Measurements from ENCODE around the gene VAPA. TPM values are rescaled to one million over a fixed set of nuclear protein-coding genes. Genes with fewer than 3 reads are reported as not detected.
A peak's percentile ranks its signal among the peaks of the same experiment; 100 is the strongest.

Gene VAPA, protein sequence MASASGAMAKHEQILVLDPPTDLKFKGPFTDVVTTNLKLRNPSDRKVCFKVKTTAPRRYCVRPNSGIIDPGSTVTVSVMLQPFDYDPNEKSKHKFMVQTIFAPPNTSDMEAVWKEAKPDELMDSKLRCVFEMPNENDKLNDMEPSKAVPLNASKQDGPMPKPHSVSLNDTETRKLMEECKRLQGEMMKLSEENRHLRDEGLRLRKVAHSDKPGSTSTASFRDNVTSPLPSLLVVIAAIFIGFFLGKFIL
- polyA plus RNA-seq (ENCODE audit: insufficient read length), result 242 TPM

DNA sequence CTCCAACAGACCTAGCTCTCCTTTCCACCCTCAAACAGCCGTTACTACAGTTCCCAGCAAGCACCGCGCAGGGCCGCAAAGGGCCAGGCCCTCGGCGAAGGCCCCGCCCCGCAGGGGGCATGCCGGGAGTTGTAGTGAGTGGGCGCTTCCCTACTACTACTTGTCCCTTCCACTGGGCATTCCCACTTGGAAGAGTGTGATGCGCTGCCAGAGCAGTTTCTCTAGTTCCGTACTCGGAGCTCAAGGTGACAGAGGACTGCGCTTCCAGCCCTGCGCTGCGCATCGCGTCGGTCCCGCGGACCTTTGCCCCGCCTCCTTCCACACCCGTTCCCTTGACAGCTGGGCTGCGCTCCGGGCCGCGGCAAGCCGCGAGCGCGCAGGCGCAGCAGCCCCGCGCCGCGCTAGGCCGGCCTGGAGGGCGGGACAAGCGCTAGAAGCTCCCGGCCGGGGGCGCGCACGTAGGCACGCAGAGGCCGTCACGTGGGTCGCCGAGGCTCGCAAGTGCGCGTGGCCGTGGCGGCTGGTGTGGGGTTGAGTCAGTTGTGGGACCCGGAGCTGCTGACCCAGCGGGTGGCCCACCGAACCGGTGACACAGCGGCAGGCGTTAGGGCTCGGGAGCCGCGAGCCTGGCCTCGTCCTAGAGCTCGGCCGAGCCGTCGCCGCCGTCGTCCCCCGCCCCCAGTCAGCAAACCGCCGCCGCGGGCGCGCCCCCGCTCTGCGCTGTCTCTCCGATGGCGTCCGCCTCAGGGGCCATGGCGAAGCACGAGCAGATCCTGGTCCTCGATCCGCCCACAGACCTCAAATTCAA lies at the start of gene VAPA:
TSS of gene VAPA (plus strand) at position 491 of the 808 bp plus-strand sequence. CDS start at position 732, 241 bp downstream.
- peak; percentile 99 for DNase-seq

DNA sequence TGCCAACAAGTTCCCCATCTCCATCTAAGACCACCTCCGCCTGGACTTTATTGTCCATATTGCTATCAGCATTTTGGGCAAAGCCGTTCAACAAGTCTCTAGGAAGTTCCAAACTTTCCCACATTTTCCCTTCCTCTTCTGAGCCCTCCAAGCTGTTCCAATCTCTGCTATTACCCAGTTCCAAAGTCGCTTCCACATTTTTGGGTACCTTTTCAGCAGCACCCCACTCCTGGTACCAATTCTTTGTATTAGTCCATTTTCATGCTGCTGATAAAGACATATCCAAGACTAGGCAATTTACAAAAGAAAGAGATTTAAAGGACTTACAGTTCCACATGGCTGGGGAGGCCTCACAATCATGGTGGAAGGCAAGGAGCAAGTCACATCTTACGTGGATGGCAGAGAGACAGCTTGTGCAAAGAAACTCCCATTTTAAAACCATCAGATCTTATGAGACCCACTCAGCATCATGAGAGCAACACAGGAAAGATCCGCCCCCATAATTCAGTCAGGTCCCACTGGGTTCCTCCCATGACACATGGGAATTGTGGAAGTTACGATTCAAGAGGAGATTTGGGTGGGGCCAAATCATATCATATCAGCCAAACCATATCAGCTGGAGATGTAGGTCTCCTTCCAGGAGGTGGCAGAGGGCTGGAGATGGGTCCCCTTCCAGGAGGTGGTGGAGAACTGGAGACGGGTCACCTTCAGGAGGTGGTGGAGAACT lies 47.9 kb upstream of the VAPA start:
- no peak for DNase-seq

DNA sequence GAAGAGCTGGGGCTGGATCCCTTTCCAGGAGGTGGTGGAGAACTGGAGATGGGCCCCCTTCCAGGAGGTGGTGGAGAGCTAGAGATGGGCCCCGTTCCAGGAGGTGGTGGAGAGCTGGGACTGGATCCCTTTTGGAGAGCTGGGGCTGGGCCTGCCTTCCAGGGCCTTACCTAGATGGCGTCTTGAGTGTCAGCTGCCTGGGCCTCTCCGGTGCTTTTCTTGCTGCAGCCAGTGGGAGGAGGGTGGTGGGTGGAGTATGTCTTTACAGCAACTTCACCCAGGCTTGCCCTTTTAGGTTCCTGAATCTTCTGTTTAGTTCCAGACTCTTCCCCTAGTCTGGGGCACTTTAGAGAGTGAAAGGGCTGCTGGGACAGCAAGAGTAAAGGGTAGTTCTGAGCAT lies 47.2 kb upstream of the VAPA start:
- DNase-seq, result no peak

DNA sequence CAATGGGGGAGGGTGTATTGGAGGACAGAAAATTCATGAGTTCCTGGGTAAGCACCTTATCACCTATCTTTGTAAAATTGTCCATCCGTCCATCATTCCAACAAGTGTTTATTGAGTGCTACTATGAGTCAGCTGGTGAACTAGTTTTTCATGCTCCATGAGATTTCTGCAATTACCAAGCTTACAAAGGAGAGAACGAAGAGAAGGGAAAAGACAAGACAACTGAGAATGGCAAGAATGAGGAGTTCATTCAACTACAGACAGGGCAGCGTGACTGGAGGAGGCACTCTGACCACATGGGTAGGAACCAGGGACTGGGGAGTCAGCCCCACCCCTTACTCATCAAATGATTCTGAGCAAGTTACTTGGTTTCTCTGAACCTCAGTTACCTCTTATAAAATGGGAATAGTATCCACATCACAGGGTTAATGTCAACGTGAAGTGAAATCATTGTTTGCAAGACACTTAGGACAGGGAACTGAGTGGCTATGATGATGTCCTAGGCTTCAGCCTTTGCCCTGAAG lies 46.7 kb upstream of the VAPA start:
- DNase-seq, result no peak

DNA sequence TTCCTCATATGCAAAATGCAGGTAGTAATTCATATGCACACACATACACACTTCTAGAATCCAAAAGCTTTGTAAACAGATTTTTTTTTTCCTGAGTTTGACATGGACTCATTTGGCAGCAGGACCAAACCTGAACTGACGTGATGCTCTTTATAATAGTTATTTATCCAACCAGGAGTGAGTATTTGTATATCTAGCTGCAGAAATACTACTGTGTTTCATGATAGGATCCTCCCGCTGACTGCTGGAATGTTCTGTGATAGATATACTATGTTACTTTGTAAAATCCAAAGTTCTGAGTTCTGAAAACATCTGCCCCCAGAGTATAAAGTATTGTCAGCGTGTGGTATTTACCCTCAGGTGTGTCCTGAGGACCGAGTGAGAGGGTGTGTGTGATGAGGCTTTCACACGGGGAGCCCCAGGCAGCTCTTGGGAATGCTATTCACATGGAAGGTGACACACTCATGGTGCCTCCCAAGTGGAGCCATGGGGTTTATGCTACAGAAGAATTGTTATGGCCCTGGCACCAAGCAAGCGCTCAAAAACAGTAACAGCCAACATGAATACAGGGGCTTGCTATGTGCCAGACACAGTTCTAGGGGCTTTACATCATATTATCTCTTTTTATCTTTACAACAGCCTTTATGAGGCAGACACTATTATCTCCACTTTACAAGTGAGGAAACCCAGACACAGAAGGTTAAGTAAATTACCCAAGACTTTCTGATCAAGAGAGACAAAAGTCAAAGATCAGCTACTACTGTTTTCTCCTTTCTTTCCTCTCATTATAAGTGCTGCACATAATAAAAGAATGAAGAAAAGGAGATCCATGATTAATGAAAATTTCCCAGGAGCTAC lies 44.7 kb upstream of the VAPA start:
- DNase-seq, result no peak

DNA sequence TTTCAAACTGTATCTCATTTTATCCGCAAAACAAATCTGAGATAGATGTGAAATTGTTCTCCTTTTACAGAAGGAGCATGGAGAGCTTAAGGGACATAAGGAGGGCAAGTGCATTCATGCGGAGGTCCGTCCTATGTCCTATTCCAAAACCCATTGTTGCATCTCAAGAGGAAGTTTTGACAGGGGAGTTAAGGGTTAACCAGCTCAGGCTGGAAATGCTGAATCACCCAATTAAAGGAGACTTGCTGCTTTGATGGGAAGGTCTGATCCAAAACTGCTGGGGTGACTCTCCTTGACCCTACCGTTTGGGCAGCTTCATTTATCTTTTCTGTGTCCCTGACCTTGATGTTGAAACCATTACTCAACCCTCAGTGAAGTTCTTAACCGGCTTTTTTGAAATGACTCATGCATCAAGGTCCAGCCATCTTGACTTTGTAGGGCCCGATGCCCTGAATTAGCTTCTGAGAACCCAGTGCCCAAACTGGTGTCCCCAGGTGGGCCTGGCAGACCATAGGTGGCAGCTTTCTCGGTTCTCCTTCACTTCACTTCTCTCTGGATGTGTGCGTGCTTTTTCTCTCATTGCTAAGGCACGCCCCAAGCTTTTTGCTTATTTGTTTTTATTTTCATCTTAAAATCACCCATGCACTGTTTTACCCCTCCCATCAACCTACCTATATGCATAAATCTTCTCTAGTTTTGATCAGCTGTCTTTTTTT lies 43.9 kb upstream of the VAPA start:
- no peak for DNase-seq

DNA sequence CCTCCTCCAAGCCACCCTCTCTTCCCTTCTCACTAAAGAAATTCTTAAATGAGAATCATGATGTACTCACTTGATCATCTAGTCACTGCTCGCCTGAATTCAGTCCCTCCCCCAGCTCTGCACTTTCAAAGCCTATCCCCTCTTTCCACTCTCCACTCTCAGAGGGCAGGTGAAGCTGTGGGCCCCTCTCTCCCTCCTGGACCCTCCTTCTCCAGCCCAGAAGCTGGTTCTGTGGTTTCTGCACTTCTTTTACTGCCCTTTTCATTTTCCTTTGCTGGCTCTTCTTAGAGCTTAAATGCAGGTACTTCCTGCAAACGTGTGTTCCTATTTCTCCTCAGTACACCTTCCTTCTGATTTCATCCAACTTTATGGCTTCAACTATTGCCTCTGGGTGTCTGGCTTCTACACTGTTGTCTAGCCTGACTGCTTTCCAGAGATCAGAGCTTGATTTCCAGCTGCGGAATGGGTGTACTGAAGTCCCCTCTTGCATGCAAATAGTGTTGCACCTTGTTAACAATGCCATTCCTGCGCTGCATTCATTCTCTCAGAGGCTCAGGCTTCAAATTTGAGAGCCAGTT lies 43.3 kb upstream of the VAPA start:
- DNase-seq, result no peak

DNA sequence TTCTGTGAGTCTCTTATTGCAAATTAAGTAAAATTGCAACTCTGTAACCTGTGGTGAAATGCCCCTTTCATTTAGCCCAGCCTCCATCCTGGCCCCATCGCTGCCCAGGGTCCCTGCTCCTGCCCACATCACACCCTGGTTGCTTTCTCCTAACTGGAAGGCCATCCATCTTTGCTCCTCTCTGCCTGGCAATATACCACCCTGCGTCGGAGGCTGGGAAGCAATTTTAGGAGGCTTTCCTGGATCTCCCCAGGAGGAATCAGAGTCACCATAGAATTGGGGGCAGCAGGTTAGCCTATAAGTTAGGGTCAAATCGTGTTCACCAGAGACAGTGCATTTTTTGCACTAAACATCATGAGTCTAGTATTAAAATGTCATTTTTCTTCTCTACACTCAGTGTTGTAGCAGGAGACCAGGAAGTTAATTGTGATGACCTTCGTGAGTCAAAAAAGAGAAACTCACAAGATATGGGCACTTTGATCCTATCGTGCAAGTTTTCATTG lies 42.5 kb upstream of the VAPA start:
- no peak for DNase-seq

DNA sequence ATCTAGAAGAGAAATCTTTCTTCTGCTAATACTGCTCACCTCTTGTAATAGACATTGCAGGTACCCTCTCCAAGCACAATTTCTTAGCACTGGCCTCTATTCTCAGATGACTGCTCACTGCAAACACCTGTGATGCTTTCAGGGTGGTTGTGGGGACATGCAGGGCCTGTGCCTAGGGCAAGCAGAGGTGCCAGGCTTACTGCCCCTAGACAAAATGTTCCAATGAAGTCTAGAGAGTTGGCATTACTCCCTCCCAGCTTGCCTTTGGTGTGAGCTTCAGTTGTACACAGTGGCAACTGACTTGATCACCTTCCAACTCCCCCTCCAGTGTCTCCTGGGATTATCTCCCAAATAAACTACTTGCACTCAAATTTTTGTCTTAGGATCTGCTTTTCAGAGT lies 41.0 kb upstream of the VAPA start:
- DNase-seq, result no peak

DNA sequence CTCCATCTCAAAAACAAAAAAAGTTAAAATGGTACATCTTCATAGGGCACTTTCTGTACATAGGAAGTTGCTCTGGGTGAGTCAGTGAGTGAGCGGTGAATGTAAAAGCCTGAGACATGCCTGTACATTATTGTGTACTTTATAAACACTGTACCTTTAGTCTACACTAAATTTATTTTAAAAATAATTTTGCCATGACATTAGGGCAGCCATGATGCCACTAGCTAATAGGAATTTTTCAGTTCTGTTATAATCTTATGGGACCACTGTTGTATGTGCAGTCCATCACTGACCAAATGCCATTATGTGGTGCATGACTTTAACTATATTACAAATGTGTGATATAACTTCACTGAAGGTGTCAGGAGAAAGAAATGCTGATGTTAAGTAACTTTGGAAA lies 39.1 kb upstream of the VAPA start:
- no peak for DNase-seq

DNA sequence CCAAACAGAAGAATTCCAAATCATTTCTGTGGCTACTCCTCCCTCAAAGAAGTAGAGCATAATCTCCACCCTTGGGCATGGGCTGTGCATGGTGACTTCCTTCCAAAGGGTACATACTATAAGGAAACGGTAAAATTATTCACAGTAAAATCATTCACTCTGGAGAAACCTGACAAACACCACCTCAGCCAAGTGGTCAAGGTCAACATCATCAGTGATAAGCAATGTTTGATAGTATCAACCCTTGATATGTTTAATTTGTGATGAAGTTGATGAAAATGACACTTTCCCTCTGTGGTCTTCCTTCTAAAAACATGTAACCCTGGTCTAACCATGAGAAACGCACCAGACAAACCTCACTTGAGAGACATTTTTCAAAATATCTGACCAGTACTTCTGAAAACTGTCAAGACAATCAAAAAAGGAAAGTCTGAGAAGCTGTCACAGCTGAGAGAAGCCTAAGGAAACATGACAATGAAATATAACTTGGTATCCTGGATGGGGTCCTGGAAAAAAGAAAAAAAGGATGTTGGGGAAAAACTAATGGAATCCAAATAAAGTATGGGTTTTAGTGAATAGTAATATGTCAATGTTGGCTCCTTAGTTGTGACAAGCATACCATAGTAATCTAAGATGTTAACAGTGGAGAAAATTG lies 37.5 kb upstream of the VAPA start:
- DNase-seq, result no peak

DNA sequence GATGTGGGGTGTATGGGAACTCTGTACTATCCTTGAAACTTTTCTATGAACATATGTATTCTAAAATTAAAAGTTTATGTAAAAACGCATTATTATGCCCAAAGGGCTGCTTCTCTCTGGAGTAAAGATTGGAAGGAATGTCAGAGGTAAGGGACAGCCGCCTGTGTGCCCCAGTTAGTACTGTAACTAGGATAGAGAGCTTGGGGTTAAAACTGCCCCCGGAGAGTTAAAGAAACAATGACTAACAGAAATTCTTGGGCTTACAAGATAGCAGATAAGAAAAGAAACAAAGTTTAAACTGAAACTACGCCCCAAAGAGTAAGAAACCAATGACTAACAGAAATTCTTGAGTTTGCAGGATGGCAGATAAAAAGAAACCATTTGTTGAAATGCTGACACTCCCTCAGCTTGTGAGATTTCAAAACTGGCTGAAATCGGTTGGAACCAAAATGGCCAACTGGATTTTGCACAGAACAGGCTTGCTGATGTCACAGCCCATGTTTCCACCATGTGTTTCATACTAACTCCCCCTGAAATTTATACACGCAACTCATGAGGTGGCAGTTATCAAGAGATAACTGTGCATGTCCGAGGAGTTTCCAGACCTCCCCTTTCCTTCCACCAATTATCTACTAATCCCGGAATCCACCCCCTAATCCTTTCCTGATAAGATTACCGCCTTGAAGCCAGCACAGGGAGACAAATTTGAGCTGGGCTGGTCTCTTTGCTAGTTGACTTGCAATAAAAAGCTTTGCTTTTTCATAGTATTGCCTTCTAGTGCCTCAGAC lies 36.8 kb upstream of the VAPA start:
- DNase-seq, result peak; percentile 17

DNA sequence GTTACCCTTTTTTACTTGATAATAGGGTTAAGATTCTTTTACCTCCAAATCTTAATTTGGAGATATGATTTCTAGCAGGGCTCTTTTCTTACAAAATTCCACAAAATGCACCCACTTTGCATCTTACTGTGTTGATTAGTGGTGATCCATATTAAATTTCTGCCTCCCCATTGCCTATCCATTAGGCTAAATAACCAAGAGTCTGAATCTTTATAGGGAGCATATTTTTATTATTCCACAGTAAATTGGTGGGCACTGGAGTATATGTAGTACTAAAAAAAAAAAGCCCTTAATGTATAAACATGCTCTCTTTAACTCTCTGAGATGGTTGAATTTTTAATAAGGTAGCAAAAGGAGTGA lies 36.2 kb upstream of the VAPA start:
- no peak for DNase-seq

DNA sequence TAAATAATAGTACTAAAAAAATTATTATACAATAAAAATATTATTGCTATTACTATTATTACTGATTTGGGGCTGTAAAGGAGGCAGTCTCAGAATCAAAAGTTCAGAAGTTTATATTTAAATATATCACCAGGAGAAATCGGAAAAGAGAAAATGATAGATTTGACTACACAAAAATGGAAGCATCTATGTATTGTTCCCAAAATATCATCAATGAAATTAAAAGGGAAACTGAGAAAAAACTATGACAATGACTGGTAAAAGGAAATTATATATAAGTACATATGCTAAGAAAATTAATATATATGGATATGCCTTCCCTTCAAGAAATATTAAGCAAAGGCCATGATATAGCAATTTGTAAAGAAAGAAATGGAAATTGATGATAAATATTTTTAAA lies 35.7 kb upstream of the VAPA start:
- DNase-seq, result no peak

DNA sequence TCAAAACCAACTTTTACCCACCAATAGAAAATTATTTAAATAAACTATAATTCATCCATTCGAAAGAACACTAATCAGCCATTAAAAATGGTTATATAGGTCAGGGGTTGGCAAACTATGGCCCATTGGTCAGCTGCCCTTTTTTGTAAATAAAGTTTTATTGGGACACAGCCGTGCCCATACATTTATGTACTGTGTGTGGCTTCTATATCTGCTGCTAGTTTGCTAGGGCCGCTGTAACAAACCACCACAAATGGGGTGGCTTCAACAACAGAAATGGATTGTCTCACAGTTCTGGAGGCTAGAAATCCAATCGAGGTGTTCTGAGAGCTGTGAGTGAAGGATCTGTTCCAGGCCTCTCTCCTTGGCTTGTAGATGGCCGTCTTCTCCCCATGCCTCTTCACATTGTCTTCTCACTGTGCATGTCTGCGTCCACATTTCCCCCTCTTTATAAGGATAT lies 35.0 kb upstream of the VAPA start:
- no peak for DNase-seq

DNA sequence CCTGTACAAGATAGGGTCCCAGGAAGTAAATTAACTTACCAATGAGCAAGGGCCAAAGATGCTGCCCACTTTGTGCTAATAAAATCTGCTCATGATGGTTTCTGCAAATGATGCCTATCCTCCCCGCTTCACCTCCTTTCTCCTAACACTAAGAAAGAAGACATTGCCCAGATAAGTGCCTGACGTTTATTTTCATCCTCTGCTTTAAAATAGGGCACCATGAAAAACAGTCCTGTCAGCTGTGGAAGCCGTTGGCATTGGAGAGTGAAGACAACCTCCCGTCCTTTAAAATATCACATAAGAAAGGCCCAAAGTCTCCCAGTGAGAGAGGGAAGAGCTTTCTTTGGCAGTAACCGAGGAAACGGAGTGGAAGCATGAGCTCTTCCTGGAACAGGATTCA lies 29.7 kb upstream of the VAPA start:
- no peak for DNase-seq

DNA sequence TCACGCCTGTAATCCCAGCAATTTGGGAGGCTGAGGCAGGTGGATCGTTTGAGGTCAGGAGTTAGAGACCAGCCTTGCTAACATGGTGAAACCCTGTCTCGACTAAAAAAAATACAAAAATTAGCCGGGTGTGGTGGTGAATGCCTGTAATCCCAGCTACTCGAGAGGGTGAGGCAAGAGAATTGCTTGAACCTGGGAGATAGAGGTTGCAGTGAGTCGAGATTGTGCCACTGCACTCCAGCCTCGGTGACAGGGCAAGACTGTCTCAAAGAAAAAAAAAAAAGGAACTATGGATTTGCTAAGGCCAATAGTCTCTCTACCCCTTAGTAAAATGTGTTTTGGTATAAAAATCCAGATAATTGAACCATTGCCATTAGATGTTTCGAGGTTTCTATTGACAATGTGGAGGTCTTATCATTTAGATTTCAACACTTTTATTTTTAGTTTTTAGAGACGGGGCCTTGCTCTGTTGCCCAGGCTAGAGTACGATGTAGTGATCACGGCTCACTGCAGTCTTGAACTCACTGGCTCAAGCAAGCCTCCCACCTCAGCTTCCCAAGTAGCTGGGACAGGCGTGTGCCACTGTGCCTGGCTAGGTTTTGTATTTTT lies 29.2 kb upstream of the VAPA start:
- no peak for DNase-seq

DNA sequence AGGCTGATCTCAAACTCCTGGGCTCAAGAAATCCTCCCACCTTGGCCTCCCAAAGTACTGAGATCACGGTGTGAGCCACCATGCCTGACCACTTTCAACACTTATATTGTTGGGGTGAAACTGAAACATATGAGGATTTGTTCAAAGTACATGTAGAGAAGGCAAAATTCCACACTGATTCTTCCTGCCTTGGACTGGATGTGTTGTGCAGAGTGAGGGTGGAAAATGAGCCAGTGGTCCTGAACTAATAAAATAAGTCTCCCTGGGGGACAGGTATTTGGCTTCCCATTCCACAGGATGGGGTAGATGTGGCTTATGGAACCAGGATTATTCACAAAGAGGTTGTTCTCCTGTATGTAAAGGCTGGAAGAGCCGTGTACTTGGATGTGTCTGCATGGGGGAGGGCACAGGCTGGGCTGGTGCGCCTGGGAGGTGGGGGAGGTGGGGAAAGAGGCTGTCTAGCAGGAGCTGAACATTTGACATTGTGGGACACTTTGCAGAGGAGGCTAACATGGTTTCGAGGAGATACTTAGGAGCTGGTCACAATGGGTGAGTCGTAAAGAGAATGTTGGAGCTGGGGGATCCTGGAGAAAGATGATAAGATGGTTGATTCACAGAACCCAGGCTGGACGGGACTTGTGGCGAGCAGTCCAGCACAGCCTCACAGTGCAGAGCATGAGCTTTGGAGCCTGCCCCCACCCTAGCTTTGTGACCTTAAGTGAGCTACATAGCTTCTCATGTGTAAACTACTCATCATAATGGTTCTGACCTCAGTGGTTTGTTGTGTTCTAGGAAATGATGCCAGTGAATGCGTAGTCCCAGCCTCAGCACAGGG lies 28.4 kb upstream of the VAPA start, which contains the start of gene TXNDC2:
TSS of gene TXNDC2 (plus strand) at position 804 of the 835 bp plus-strand sequence. CDS start 708 bp downstream, outside the sequence.
- DNase-seq, result no peak

Measured in hindlimb muscle (tissue), 1 donor.